Liver (tissue), 3 donors: ENCODE results near the gene CNTN5.

ENCODE experiments used
- FOXA1 ChIP-seq: IDR thresholded peaks from 2 replicates; pipeline ENCODE4 v1.6.1; 2016; ENCODE audit warnings: antibody characterized with exemption
- GABPA ChIP-seq, 2 donors: IDR thresholded peaks in 1 of 2; conservative IDR thresholded peaks in 1 of 2; 2 replicates each; pipeline ENCODE4 v1.6.1; 2016; ENCODE audit warnings: antibody characterized with exemption in 2 of 2, mild to moderate bottlenecking in 1 of 2, moderate library complexity in 1 of 2
- JUND ChIP-seq, 2 donors: IDR thresholded peaks; 2 replicates each; pipeline ENCODE4 v1.6.1; 2016; ENCODE audit warnings: antibody characterized with exemption in 2 of 2
- RAD21 ChIP-seq, 2 donors: IDR thresholded peaks; 2 replicates each; pipeline ENCODE4 v1.6.1; 2016; ENCODE audit warnings: antibody characterized with exemption in 2 of 2, mild to moderate bottlenecking in 2 of 2
- SP1 ChIP-seq: IDR thresholded peaks from 2 replicates; pipeline ENCODE4 v1.6.1; 2018; ENCODE audit warnings: antibody characterized with exemption, mild to moderate bottlenecking
- TAF1 ChIP-seq: conservative IDR thresholded peaks from 2 replicates; pipeline ENCODE4 v1.6.1; 2016; ENCODE audit warnings: antibody characterized with exemption, mild to moderate bottlenecking
- YY1 ChIP-seq: IDR thresholded peaks from 2 replicates; pipeline ENCODE4 v1.6.1; 2016; ENCODE audit warnings: antibody characterized with exemption, mild to moderate bottlenecking
- TF ChIP-seq, protein P1 (sequence below): fragments of 150-350 bp; IDR thresholded peaks from 2 replicates; pipeline ENCODE4 v1.5.1; 2017; ENCODE audit warnings: improper control_type of control experiment, low read depth, low read length; ENCODE audit not compliant: missing input control
- TF ChIP-seq, protein P2 (sequence below): IDR thresholded peaks from 2 replicates; pipeline ENCODE4 v1.6.1; 2016; ENCODE audit warnings: antibody characterized with exemption
- donor health status: healthy.
- donor health status: healthy.

DNA sequence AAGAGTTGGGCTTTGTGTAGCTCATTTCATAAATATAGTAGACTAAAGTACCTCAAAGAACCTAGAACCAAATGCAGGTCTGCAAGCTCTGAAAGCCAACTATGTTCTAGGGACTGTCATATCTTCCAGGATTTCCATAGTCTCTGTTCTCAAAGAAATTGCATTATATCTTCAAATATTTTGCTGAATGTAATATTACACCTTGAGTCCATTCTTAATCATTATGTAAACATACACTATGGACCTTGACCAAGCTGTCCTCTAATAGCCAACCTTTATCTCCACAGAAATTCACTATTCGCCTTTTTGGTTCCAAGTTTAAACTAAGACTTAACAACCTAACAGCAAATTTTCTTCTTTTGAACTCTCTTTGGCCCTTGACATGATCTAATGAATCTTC lies 987.7 kb downstream of the CNTN5 start:
- TF ChIP-seq, protein P1, sequence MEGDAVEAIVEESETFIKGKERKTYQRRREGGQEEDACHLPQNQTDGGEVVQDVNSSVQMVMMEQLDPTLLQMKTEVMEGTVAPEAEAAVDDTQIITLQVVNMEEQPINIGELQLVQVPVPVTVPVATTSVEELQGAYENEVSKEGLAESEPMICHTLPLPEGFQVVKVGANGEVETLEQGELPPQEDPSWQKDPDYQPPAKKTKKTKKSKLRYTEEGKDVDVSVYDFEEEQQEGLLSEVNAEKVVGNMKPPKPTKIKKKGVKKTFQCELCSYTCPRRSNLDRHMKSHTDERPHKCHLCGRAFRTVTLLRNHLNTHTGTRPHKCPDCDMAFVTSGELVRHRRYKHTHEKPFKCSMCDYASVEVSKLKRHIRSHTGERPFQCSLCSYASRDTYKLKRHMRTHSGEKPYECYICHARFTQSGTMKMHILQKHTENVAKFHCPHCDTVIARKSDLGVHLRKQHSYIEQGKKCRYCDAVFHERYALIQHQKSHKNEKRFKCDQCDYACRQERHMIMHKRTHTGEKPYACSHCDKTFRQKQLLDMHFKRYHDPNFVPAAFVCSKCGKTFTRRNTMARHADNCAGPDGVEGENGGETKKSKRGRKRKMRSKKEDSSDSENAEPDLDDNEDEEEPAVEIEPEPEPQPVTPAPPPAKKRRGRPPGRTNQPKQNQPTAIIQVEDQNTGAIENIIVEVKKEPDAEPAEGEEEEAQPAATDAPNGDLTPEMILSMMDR, result no peak
- no peak for TF ChIP-seq RAD21 (IDR thresholded peaks at IDR 0.05)
- TF ChIP-seq JUND (IDR thresholded peaks at IDR 0.05), result no peak
- TF ChIP-seq TAF1, result no peak
- TF ChIP-seq SP1, result no peak
- TF ChIP-seq FOXA1, result no peak
- no peak for TF ChIP-seq YY1
- TF ChIP-seq, protein P2, sequence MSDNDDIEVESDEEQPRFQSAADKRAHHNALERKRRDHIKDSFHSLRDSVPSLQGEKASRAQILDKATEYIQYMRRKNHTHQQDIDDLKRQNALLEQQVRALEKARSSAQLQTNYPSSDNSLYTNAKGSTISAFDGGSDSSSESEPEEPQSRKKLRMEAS, result no peak
- no peak for TF ChIP-seq GABPA (IDR thresholded peaks at IDR 0.05 in 1 of 2, conservative IDR thresholded peaks at IDR 0.05 in 1 of 2)
